ENCODE results near the gene XXYLT1.
"Not testable (repeated sequence)": the region's sequence is repeated elsewhere in the genome, so short reads cannot be mapped to it uniquely, and the experiment has no call there.

XXYLT1 gene

GRCh38 chr3:195038161-195038560 is 232.8 kb downstream of the XXYLT1 start:
- DNase-seq, result no peak

- DNase-seq, result not testable (repeated sequence)
Observed at GRCh38 chr3:195037586-195037985, 233.4 kb downstream of the XXYLT1 start.

- no peak for DNase-seq
Observed at GRCh38 chr3:195036974-195037373, 234.0 kb downstream of the XXYLT1 start.

- DNase-seq, result no peak
Observed at GRCh38 chr3:195036574-195036973, 234.4 kb downstream of the XXYLT1 start.

GRCh38 chr3:195036203-195036505 is 234.8 kb downstream of the XXYLT1 start:
- DNase-seq, result no peak

GRCh38 chr3:195035345-195036202 is 235.4 kb downstream of the XXYLT1 start:
- no peak for DNase-seq

GRCh38 chr3:195034541-195034940 is 236.4 kb downstream of the XXYLT1 start:
- no peak for DNase-seq

GRCh38 chr3:195034101-195034500 is 236.9 kb downstream of the XXYLT1 start:
- no peak for DNase-seq

GRCh38 chr3:195033531-195034091 is 237.3 kb downstream of the XXYLT1 start:
- no peak for DNase-seq

- DNase-seq, result no peak
Observed at GRCh38 chr3:195032955-195033354, 238.0 kb downstream of the XXYLT1 start.

- no peak for DNase-seq
Observed at GRCh38 chr3:195032106-195032759, 238.7 kb downstream of the XXYLT1 start.

- DNase-seq, result no peak
Observed at GRCh38 chr3:195031574-195032003, 239.4 kb downstream of the XXYLT1 start.

- no peak for DNase-seq
Observed at GRCh38 chr3:195030791-195031321, 240.1 kb downstream of the XXYLT1 start.

GRCh38 chr3:195028877-195029606 is 241.9 kb downstream of the XXYLT1 start:
- DNase-seq, result no peak

- DNase-seq, result no peak
Observed at GRCh38 chr3:195025884-195026200, 245.1 kb downstream of the XXYLT1 start.

GRCh38 chr3:195025056-195025883 is 245.7 kb downstream of the XXYLT1 start:
- DNase-seq, result no peak

GRCh38 chr3:195023989-195024388 is 247.0 kb downstream of the XXYLT1 start:
- DNase-seq, result no peak

GRCh38 chr3:195023576-195023975 is 247.4 kb downstream of the XXYLT1 start:
- DNase-seq, result no peak

GRCh38 chr3:195021692-195022091 is 249.3 kb downstream of the XXYLT1 start:
- DNase-seq, result no peak

GRCh38 chr3:195020921-195021320 is 250.0 kb downstream of the XXYLT1 start:
- no peak for DNase-seq

GRCh38 chr3:195020185-195020584 is 250.8 kb downstream of the XXYLT1 start:
- no peak for DNase-seq

- no peak for DNase-seq
Observed at GRCh38 chr3:195019335-195019734, 251.6 kb downstream of the XXYLT1 start.
